ENCODE results near the gene PTPRG. TPM values are rescaled to one million over a fixed set of nuclear protein-coding genes. Genes with fewer than 3 reads are reported as not detected.

Gene PTPRG
- polyA plus RNA-seq, 3 donors: not detected

DNA sequence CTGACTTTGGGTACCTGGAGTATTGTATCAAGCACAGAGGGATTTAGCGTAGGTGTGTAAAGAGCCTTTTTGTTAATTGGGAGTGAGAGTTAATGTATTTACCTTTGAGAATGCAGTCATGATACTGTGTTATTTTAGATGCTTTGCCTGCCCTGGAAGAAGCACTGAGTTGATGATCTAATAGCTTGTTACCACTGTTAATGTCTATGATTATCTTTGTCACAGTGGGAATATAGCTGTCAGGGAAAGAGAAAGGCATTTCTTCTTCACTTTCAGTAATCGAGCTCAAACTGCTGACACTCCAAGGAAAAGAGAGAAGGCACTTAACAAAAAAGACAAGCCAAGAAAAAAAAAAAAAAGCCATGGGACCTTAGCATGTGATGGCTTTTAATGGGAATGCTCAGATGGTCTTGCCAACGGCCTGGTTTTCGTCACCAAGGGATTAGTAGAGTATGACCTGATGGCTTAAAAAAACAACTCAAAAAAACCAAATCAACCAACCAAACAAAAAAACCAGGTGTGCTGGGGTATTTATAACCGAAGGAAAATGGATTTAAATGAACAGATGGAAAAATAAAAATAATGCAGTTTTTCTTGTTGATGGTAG lies 387.4 kb downstream of the PTPRG start:
- H3K36me3 Mint-ChIP-seq: no peaks in the 10 kb centered on the region
- H3K4me2 ChIP-seq (replicated peaks; ENCODE audit: extremely low read depth, low read length, poor library complexity, severe bottlenecking): no peak overlapping the region
- peaks cover 0 to 2% (median 0%) of the 10 kb centered on the region in 3 donors for H3K27me3 Mint-ChIP-seq (ENCODE audit: low read depth in 3 of 3)

DNA sequence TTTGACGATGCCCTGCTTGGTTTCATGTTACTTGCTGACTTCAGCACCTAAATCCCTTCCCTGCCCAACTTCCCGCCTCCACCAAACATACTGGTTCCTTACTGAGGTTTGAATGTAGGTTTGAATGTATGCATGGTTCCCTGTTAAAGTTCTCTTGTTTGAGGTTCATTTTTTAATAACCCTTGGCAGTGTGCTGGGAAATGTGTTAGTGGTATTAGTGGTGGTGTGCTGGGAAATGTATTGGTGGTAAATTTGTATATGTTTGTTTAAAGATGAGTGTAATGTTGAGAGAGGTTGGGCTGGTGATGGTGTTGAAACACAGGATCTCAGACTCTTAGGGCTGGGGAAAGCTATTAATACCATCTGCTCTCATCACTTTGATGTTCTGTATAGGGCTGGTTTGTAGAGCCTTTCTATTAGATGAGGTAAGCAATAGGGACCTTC lies 392.7 kb downstream of the PTPRG start:
- H3K4me3 Mint-ChIP-seq: no peak overlapping the region
- no peak overlapping the region for H3K4me2 ChIP-seq (replicated peaks; ENCODE audit: extremely low read depth, low read length, poor library complexity, severe bottlenecking)
- H3K4me1 ChIP-seq (ENCODE audit: control insufficient read depth in 1 of 2, insufficient read depth in 2 of 2, low read length in 2 of 2): no peaks in the 10 kb centered on the region
- H3K27ac Mint-ChIP-seq: no peak overlapping the region
- H3K27me3 ChIP-seq (ENCODE audit: control insufficient read depth in 2 of 2, insufficient read depth in 2 of 2, low read length in 2 of 2): no peaks in the 10 kb centered on the region
- H3K9me3 ChIP-seq (replicated peaks in 1 of 2; ENCODE audit: control insufficient read depth in 1 of 2, insufficient read depth in 1 of 2, low read length in 2 of 2): no peaks in the 10 kb centered on the region
- no peaks in the 10 kb centered on the region for H4K20me1 ChIP-seq (ENCODE audit: insufficient read depth, low read length)
- no peak overlapping the region for H3K4me3 ChIP-seq (replicated peaks in 1 of 3; ENCODE audit: low read depth in 2 of 3, low read length in 3 of 3)
- intact Hi-C loops (cut with micrococcal nuclease): no loop called here
- H3K36me3 ChIP-seq (replicated peaks in 1 of 2; ENCODE audit: control insufficient read depth in 1 of 2, insufficient read depth in 2 of 2, low read length in 2 of 2): no peaks in the 10 kb centered on the region
- no peaks in the 10 kb centered on the region for H3K4me1 Mint-ChIP-seq
- no peak overlapping the region for H3K9ac ChIP-seq (ENCODE audit: insufficient read depth, low read length, poor library complexity, severe bottlenecking)
- no CpG with 5 or more reads among the region's 2 CpGs for WGBS (ENCODE audit: insufficient coverage)
- H3K27me3 Mint-ChIP-seq (ENCODE audit: low read depth in 3 of 3): no peaks in the 10 kb centered on the region
- DNase-seq: no peak
- no peaks in the 10 kb centered on the region for H3K36me3 Mint-ChIP-seq
- TF ChIP-seq, protein P1, sequence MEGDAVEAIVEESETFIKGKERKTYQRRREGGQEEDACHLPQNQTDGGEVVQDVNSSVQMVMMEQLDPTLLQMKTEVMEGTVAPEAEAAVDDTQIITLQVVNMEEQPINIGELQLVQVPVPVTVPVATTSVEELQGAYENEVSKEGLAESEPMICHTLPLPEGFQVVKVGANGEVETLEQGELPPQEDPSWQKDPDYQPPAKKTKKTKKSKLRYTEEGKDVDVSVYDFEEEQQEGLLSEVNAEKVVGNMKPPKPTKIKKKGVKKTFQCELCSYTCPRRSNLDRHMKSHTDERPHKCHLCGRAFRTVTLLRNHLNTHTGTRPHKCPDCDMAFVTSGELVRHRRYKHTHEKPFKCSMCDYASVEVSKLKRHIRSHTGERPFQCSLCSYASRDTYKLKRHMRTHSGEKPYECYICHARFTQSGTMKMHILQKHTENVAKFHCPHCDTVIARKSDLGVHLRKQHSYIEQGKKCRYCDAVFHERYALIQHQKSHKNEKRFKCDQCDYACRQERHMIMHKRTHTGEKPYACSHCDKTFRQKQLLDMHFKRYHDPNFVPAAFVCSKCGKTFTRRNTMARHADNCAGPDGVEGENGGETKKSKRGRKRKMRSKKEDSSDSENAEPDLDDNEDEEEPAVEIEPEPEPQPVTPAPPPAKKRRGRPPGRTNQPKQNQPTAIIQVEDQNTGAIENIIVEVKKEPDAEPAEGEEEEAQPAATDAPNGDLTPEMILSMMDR (IDR thresholded peaks at IDR 0.05): no peak
- no peak overlapping the region for H2AFZ ChIP-seq (ENCODE audit: insufficient read depth, low read depth, low read length, poor library complexity, severe bottlenecking)
- no peaks in the 10 kb centered on the region for H3K79me2 ChIP-seq (ENCODE audit: insufficient read depth, low read length)
- no peaks in the 10 kb centered on the region for H3K9me3 Mint-ChIP-seq
- H3K27ac ChIP-seq (ENCODE audit: low read depth in 1 of 2, low read length in 2 of 2): no peak overlapping the region

More for the DNA sequence above, 387.4 kb downstream of the PTPRG start:
- Histone ChIP-seq H3K36me3 (replicated peaks in 1 of 2; ENCODE audit: control insufficient read depth in 1 of 2, insufficient read depth in 2 of 2, low read length in 2 of 2) (no peaks in the 10 kb centered on the region), H3K79me2 (ENCODE audit: insufficient read depth, low read length) (no peaks in the 10 kb centered on the region), H2AFZ (ENCODE audit: insufficient read depth, low read depth, low read length, poor library complexity, severe bottlenecking) (no peak overlapping the region), H3K9me3 (replicated peaks in 1 of 2; ENCODE audit: control insufficient read depth in 1 of 2, insufficient read depth in 1 of 2, low read length in 2 of 2) (no peaks in the 10 kb centered on the region), H3K27me3 (ENCODE audit: control insufficient read depth in 2 of 2, insufficient read depth in 2 of 2, low read length in 2 of 2) (no peaks in the 10 kb centered on the region), H4K20me1 (ENCODE audit: insufficient read depth, low read length) (no peaks in the 10 kb centered on the region), H3K4me3 (replicated peaks in 1 of 3; ENCODE audit: low read depth in 2 of 3, low read length in 3 of 3) (no peak overlapping the region), H3K27ac (ENCODE audit: low read depth in 1 of 2, low read length in 2 of 2) (no peak overlapping the region), H3K9ac (ENCODE audit: insufficient read depth, low read length, poor library complexity, severe bottlenecking) (no peak overlapping the region), H3K4me1 (ENCODE audit: control insufficient read depth in 1 of 2, insufficient read depth in 2 of 2, low read length in 2 of 2) (no peaks in the 10 kb centered on the region)
- no peak for DNase-seq
- TF ChIP-seq, protein P1 (IDR thresholded peaks at IDR 0.05): no peak
- intact Hi-C loops (cut with micrococcal nuclease): no loop called here
- no peak overlapping the region for H3K4me3 Mint-ChIP-seq
- 100% methylated on average over 1 of the region's 5 CpGs for WGBS (ENCODE audit: insufficient coverage)
- no peak overlapping the region for H3K27ac Mint-ChIP-seq
- no peaks in the 10 kb centered on the region for H3K4me1 Mint-ChIP-seq
- H3K9me3 Mint-ChIP-seq: peaks cover 0 to 4% (median 0%) of the 10 kb centered on the region in 7 donors
